ENCODE measurements around the gene CCDC188. TPM values are rescaled to one million over a fixed set of nuclear protein-coding genes. Genes with fewer than 3 reads are reported as not detected.

CCDC188 gene
- total RNA-seq, 1 donor from 2014 or later: 0.11 TPM

DNA sequence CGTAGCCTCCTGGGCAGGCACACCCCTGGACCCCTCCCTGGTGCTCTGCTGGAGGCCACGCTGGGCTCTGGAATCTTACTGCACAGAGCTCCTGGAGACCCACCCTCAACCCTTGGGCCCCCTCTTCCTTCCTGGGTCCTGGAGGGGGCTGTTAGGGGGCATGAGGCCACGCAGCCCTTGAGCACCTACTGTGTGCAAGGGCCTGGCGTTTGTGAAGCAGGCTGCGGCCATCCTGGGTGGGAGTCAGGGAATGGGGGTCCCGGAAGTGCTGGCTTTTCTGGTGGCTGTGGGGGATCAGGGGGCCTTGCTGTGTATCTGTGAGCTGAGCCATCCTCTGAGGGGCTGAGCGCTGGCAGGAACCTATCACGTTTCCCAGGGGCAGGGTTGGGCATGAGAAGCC is 40.9 kb upstream of the CCDC188 start:
- H3K4me1 Mint-ChIP-seq (ENCODE audit: low read depth): no peaks in the 10 kb centered on the region
- no peaks in the 10 kb centered on the region for H3K27me3 Mint-ChIP-seq (ENCODE audit: low read depth)
- intact Hi-C loops (cut with micrococcal nuclease): no loop called here
- H3K27ac Mint-ChIP-seq: no peak overlapping the region
- no peaks in the 10 kb centered on the region for H3K9me3 Mint-ChIP-seq
- DNase-seq (ENCODE audit: low spot score): no peak
- H3K36me3 Mint-ChIP-seq (ENCODE audit: low read depth): no peaks in the 10 kb centered on the region
- no peak overlapping the region for H3K4me3 Mint-ChIP-seq (ENCODE audit: low read depth)

DNA sequence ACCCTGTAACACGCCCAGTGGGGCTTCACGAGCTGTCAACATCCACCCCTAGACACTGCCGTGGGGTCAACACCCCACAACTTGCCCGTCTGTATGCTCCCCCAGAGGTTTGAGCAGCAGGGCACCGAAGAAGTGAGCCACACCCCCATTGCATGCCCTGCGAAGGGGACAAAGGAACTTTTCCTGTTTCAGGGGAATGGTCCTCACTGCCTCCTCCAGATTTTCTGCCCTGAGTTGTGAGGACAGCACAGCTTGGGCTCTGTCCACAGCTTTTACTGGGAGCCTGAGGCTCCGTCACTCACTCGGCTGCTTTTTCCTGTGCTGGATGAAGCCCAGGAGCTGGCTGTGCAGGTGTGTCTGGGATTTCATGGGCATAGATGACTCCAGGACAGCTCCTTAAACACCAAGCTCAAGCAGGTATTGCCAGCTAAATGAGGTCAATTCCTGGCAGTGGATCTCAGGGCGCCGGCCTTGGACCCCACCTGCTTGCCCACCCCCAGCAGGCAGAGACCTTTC is 40.2 kb upstream of the CCDC188 start:
- Mint-ChIP-seq H3K27ac (no peak overlapping the region), H3K4me3 (ENCODE audit: low read depth) (no peak overlapping the region), H3K36me3 (ENCODE audit: low read depth) (no peaks in the 10 kb centered on the region), H3K27me3 (ENCODE audit: low read depth) (no peaks in the 10 kb centered on the region), H3K9me3 (no peaks in the 10 kb centered on the region), H3K4me1 (ENCODE audit: low read depth) (no peaks in the 10 kb centered on the region)
- intact Hi-C loops (cut with micrococcal nuclease): no loop called here
- no peak for DNase-seq (ENCODE audit: low spot score)

DNA sequence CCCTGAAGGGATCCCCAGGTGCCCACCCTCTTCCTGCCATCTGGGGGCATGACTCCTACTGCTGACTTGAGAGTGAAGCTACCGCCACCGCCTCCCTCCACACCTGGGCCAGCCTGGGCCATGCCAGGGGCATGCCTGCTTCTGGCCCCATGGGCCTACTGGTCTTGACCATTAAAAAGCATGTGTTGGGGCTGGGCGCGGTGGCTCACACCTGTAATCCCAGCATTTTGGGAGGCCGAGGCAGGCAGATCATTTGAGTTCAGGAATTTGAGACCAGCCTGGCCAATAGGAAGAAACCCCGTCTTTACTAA is 37.7 kb upstream of the CCDC188 start:
- no peaks in the 10 kb centered on the region for H3K27me3 Mint-ChIP-seq (ENCODE audit: low read depth)
- intact Hi-C loops (cut with micrococcal nuclease): no loop called here
- no peak for DNase-seq (ENCODE audit: low spot score)
- no peaks in the 10 kb centered on the region for H3K9me3 Mint-ChIP-seq
- no peak overlapping the region for H3K4me3 Mint-ChIP-seq (ENCODE audit: low read depth)
- H3K36me3 Mint-ChIP-seq (ENCODE audit: low read depth): no peaks in the 10 kb centered on the region
- H3K27ac Mint-ChIP-seq: no peak overlapping the region
- no peaks in the 10 kb centered on the region for H3K4me1 Mint-ChIP-seq (ENCODE audit: low read depth)

DNA sequence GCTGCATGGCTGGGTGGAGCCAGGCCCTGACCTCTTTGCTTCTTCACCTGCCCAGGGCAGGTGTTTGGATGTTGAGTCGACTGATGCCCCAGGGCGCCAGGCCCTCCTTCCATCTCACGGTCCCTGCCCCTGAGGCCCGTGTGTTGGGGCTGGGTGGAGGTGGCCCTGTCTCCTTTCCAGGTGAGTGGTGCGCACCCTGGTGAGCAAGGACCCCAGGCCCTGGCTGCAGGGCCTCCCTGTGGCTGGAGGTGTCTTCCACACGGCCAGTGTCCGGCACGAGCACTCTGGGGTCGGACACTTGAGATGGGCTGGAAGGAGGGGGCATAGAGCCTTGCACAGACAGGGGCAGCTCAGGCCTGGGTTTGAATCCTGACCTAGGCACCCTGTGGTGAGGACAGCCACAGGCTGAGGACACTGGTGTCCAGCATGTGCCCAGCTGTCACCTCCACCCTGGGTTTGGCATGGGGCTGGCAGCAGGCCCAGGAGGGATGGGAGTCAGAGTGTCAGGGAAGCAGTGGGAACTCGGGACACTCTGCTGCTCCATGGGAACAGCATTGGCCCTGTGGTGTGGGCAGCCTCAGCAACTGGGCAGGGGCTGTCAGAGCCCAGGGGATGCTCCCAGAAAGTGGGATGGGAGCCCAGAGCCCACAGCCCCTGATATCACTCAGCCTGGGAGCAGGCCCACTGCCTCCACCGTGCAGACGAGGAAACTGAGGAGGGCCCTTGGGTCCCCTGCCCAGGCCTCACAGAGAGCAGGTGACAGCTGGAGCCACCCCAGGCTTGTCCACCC is 37.1 kb upstream of the CCDC188 start:
- Mint-ChIP-seq H3K9me3 (no peaks in the 10 kb centered on the region), H3K4me1 (ENCODE audit: low read depth) (no peaks in the 10 kb centered on the region), H3K36me3 (ENCODE audit: low read depth) (no peaks in the 10 kb centered on the region), H3K27ac (no peak overlapping the region), H3K4me3 (ENCODE audit: low read depth) (no peak overlapping the region), H3K27me3 (ENCODE audit: low read depth) (no peaks in the 10 kb centered on the region)
- intact Hi-C loops (cut with micrococcal nuclease): no loop called here
- no peak for DNase-seq (ENCODE audit: low spot score)

DNA sequence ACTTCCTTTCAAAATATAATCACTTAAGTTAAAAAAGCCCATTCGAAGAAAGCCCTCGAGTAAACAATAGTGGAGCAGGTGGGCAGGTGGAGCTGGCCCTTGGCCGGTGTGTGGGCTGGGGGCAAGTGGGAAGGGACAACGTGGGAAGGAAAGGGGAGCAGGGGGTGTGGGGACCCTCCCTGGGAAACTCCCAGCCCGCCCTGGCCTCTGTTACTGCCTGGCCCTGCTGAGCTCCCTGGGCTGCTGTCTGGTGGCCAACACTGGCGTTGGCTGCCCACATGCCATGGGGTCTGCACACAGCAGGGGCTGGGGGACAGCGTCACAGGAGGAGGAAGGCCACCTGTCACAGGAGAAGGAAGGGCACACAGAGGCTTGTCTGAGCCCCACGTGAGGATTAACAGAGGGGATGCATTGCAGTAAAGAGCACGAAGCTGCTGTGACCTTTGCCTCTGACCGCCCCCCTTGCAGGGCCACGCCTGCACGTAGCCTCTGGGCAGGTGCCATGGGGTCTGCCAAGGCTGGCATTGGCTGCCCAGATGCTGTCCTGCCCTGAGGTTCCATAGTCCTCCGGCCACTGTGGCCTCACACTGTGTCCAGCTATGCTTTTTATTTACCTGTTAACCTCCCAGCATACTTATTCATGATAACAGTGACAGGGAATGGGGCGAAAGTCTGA is 36.2 kb upstream of the CCDC188 start:
- intact Hi-C loops (cut with micrococcal nuclease): no loop called here
- H3K27ac Mint-ChIP-seq: no peak overlapping the region
- H3K4me1 Mint-ChIP-seq (ENCODE audit: low read depth): no peaks in the 10 kb centered on the region
- H3K36me3 Mint-ChIP-seq (ENCODE audit: low read depth): no peaks in the 10 kb centered on the region
- H3K4me3 Mint-ChIP-seq (ENCODE audit: low read depth): no peak overlapping the region
- DNase-seq (ENCODE audit: low spot score): no peak
- H3K9me3 Mint-ChIP-seq: no peaks in the 10 kb centered on the region
- no peaks in the 10 kb centered on the region for H3K27me3 Mint-ChIP-seq (ENCODE audit: low read depth)

DNA sequence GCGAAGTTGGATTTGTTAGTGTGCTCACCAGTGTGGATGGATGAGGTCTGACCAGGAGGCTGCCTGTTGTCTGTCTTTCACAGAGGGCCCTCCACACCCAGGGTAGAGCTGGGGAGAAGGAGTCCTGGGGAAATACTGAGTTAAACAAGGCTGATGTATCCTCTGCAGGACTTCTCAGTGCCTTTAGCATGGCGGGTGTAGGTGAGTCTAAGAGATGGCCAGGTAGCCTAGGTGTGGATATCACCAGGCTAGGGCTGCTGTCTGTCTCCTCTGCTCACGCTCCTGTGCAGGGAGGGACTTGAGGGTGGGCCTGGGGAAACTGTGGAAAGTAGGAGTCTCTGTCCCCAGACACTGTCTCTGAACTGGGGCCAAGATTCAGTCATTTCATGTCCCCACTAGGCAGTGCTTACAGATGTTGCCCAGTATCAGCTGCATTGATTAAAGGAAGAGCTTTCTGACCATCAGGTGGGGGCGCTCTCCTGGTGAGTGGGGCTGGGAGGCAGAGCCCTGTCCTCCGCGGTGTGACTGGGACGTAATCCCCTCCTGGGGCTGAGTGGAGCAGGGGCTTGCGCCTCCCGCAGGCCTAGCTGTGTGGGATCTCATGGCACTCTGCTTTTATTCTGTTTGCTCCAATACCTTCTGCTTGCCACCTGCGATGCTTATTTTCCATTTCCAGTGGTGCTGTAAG is 35.5 kb upstream of the CCDC188 start:
- no peak overlapping the region for H3K27ac Mint-ChIP-seq
- H3K36me3 Mint-ChIP-seq (ENCODE audit: low read depth): no peaks in the 10 kb centered on the region
- H3K4me1 Mint-ChIP-seq (ENCODE audit: low read depth): no peaks in the 10 kb centered on the region
- no peak for DNase-seq (ENCODE audit: low spot score)
- intact Hi-C loops (cut with micrococcal nuclease): no loop called here
- no peaks in the 10 kb centered on the region for H3K27me3 Mint-ChIP-seq (ENCODE audit: low read depth)
- no peak overlapping the region for H3K4me3 Mint-ChIP-seq (ENCODE audit: low read depth)
- no peaks in the 10 kb centered on the region for H3K9me3 Mint-ChIP-seq

DNA sequence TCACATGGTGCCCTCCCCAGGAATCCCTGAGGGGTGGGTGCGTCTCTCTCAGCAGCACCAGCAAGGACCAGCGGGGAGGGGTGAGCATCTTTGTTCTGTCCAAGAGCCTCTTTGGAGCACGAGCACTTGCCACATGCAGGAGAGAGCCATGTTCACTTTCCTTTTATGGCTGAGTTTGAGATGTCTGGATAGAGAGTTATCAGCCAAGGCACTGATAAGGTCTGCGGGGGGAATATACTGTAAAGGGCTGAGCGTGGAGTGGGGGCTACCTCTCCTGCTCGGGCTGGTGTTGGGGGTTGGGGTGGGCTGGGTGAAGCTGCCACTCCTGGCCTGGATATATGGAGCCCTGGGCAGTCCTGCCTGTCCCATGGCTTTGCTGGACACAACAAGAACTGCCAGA is 34.9 kb upstream of the CCDC188 start:
- intact Hi-C loops (cut with micrococcal nuclease): no loop called here
- no peak overlapping the region for H3K27ac Mint-ChIP-seq
- H3K9me3 Mint-ChIP-seq: no peaks in the 10 kb centered on the region
- H3K4me3 Mint-ChIP-seq (ENCODE audit: low read depth): no peak overlapping the region
- no peaks in the 10 kb centered on the region for H3K36me3 Mint-ChIP-seq (ENCODE audit: low read depth)
- no peaks in the 10 kb centered on the region for H3K27me3 Mint-ChIP-seq (ENCODE audit: low read depth)
- no peak for DNase-seq (ENCODE audit: low spot score)
- no peaks in the 10 kb centered on the region for H3K4me1 Mint-ChIP-seq (ENCODE audit: low read depth)

DNA sequence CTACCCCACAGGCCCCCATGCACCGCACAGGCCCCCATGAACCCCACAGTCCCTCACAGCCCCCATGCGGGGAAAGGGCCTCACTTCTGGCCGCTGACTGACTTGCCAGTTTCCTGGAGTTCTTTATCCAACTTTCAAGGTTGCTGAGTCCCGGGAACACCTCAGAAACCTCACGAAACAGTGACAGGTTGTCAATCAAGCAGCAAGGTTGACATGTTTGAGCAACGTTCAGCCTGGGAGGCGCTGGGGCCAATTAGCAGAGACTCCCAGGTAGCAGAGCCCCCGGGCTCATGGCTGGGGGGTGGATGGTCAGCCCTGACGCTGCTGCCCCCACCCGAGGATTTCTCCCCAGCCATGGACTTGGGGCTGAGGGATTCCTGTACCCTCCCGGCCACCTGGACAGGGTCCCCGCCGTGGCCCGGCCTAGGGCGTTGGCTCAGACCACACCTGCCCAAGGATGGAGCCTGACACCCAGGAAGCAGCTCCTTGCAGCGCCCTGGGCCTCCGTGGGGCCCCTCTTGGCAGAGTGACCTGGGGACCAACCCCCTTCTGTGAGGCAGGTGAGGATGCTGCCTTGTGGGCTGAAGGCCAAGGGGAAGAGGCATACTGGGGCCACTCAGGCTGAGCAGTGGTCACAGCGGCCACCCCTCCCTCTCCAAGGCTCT is 33.8 kb upstream of the CCDC188 start:
- no peaks in the 10 kb centered on the region for H3K27me3 Mint-ChIP-seq (ENCODE audit: low read depth)
- intact Hi-C loops (cut with micrococcal nuclease): no loop called here

DNA sequence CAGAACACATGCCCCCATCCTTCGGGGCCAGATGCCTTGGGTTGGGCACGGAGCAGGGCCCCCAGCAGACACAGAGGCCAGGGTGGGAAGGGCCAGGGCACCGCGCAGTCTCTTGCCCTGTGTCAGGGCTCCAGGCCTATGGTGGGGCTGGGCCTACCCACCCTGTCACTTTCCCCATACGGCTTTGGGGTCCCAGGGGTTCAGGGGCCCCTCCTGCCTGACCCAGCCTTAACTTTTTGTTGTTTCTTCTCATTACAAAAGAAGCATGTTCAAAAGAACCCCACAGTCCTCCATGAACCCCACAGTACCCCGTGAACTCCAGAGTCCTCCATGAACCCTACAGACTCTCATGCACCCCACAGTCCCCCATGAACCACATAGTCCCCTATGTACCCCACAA is 33.0 kb upstream of the CCDC188 start:
- H3K9me3 Mint-ChIP-seq: no peaks in the 10 kb centered on the region
- no peak overlapping the region for H3K4me3 Mint-ChIP-seq (ENCODE audit: low read depth)
- H3K4me1 Mint-ChIP-seq (ENCODE audit: low read depth): no peaks in the 10 kb centered on the region
- H3K27me3 Mint-ChIP-seq (ENCODE audit: low read depth): no peaks in the 10 kb centered on the region
- H3K27ac Mint-ChIP-seq: no peak overlapping the region
- intact Hi-C loops (cut with micrococcal nuclease): no loop called here
- H3K36me3 Mint-ChIP-seq (ENCODE audit: low read depth): no peaks in the 10 kb centered on the region
- DNase-seq (ENCODE audit: low spot score): no peak

More for the DNA sequence above, 33.8 kb upstream of the CCDC188 start:
- Mint-ChIP-seq H3K4me3 (ENCODE audit: low read depth) (no peak overlapping the region), H3K9me3 (no peaks in the 10 kb centered on the region), H3K36me3 (ENCODE audit: low read depth) (no peaks in the 10 kb centered on the region), H3K4me1 (ENCODE audit: low read depth) (no peaks in the 10 kb centered on the region), H3K27ac (no peak overlapping the region)
- no peak for DNase-seq (ENCODE audit: low spot score)

DNA sequence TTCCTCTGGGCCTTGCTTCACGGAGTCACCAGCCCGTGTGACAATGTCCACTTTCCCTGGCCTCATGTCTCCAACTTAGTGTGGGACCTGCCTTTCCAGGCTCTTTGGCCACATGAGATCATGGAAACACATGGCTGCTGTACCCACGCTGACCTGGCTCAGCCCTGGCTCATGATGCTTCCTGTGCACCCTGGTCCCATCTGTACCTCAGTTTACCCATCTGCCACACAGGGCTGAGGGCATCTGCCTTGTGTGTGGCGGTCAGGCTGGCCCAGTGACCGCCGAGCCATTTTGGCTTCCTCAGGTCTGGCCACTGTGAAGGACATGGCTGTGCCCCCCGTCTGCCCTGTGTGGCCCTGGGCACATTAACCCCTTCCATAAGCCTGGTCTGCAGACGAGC is 32.2 kb upstream of the CCDC188 start:
- DNase-seq (ENCODE audit: low spot score): no peak
- intact Hi-C loops (cut with micrococcal nuclease): no loop called here
- H3K27me3 Mint-ChIP-seq (ENCODE audit: low read depth): no peaks in the 10 kb centered on the region
- H3K27ac Mint-ChIP-seq: no peak overlapping the region
- no peak overlapping the region for H3K4me3 Mint-ChIP-seq (ENCODE audit: low read depth)
- H3K4me1 Mint-ChIP-seq (ENCODE audit: low read depth): no peaks in the 10 kb centered on the region
- H3K9me3 Mint-ChIP-seq: no peaks in the 10 kb centered on the region
- H3K36me3 Mint-ChIP-seq (ENCODE audit: low read depth): no peaks in the 10 kb centered on the region

DNA sequence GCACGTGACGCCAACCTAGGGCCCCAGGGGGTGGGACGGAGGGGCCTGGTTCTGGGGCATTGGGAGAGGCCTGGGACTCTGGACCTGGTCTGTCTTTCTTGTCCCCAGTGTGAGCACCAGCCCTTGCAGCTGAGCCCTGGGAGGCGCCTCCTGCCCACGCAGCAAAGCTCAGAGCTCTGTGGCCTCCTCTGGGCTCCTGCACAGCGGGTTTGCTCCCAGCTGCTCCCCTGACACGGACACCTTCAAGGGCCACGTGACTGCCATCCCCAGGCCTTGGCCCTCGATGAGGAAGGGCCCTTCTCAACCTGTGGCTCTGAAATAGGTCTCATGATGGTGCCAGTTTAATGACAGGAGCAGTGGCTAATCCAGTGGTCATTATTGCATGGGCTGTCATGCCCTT is 31.5 kb upstream of the CCDC188 start:
- H3K9me3 Mint-ChIP-seq: no peaks in the 10 kb centered on the region
- no peaks in the 10 kb centered on the region for H3K27me3 Mint-ChIP-seq (ENCODE audit: low read depth)
- no peaks in the 10 kb centered on the region for H3K4me1 Mint-ChIP-seq (ENCODE audit: low read depth)
- no peak for DNase-seq (ENCODE audit: low spot score)
- no peak overlapping the region for H3K4me3 Mint-ChIP-seq (ENCODE audit: low read depth)
- intact Hi-C loops (cut with micrococcal nuclease): no loop called here
- no peaks in the 10 kb centered on the region for H3K36me3 Mint-ChIP-seq (ENCODE audit: low read depth)
- no peak overlapping the region for H3K27ac Mint-ChIP-seq

DNA sequence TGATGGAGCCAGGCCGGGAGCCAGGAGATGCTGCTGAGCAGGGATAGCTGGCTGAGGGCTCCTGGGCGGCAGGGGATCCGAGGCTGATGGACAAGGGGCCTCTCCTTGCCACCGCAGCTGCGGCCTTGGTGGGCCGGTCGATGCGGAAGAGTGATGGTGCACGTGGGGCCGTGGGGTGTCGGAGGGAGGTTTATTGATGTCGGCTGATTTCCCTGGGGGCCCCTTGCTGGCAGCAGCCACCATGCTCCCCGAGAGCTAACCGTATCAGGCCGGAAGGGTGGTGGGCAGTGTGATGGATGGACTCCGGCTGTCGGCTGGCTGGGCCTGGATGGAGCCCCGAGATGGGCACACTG is 31.0 kb upstream of the CCDC188 start:
- H3K27ac Mint-ChIP-seq: no peak overlapping the region
- no peak overlapping the region for H3K4me3 Mint-ChIP-seq (ENCODE audit: low read depth)
- DNase-seq (ENCODE audit: low spot score): no peak
- H3K9me3 Mint-ChIP-seq: no peaks in the 10 kb centered on the region
- no peaks in the 10 kb centered on the region for H3K36me3 Mint-ChIP-seq (ENCODE audit: low read depth)
- intact Hi-C loops (cut with micrococcal nuclease): no loop called here
- H3K27me3 Mint-ChIP-seq (ENCODE audit: low read depth): no peaks in the 10 kb centered on the region
- H3K4me1 Mint-ChIP-seq (ENCODE audit: low read depth): no peaks in the 10 kb centered on the region

Measured in activated T-helper 2 cell treated with anti-CD3 and anti-CD28 coated beads, Interferon-gamma antibody, Interleukin-2, Interleukin-4, amounts not matched to agents 10 μg/mL and 5 μg/mL and 100 μg/mL, durations not matched to agents 14 hours and 24 hours and 36 hours (primary cell).